ENCODE data around the gene MID1.
A peak's percentile ranks its signal among the peaks of the same experiment; 100 is the strongest.
"Not testable (repeated sequence)": the region's sequence is repeated elsewhere in the genome, so short reads cannot be mapped to it uniquely, and the experiment has no call there.

Gene MID1

DNA sequence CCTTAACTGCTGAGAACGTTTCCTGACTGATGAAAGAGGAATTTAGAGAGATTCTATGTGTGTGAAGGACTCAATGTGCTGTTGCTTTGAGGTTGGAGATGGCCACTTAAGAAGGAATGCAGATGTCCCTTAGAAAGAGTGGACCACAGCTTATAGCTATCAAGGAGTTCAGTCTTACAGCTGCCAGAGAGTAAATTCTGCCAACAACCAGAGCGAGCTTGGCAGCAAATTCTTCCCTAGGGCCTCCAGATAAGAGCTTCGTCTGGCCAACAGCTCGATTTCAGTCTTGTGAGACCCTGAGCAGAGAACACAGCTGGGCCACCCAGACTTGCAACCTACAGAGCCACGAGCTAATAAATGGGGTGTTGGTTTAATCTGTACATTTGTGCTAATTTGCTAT is 21.8 kb downstream of the MID1 start:
- Histone ChIP-seq H3K4me1 (ENCODE audit: control insufficient read depth, insufficient read depth, low read length) (no peaks in the 10 kb centered on the region), H3K36me3 (ENCODE audit: control insufficient read depth in 2 of 2, insufficient read depth in 2 of 2, low read length in 2 of 2) (no peaks in the 10 kb centered on the region), H3K9ac (ENCODE audit: low read length in 2 of 2) (no peak overlapping the region), H3K27me3 (ENCODE audit: control insufficient read depth in 1 of 2, insufficient read depth in 2 of 2, low read length in 2 of 2) (no peaks in the 10 kb centered on the region), H3K4me3 (ENCODE audit: low read length in 2 of 2) (no peak overlapping the region), H3K27ac (ENCODE audit: low read length) (no peak overlapping the region), H3K9me3 (ENCODE audit: control insufficient read depth in 2 of 2, low read length in 2 of 2) (no peaks in the 10 kb centered on the region)

DNA sequence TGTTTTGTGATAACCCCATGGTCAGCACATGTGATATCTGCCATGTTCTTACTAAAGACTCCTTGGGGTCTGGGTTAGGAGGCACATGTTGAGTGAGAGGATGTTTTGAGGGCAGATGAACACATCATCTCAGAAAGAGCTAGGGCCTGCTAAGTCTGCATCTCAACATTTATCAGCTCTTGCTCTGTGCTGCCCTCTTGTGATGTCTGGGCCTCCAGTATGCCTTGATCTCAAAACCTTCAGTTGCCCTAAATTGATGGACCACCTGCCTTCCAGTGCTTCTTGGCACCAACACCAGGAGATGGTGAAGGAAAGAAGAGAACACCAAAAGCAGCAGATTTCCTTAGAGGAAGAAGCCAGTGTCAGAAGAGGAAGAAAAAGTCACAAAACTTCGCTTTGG is 22.5 kb downstream of the MID1 start:
- H3K9ac ChIP-seq (ENCODE audit: low read length in 2 of 2) = no peak overlapping the region
- H3K36me3 ChIP-seq (ENCODE audit: control insufficient read depth in 2 of 2, insufficient read depth in 2 of 2, low read length in 2 of 2) = no peaks in the 10 kb centered on the region
- H3K9me3 ChIP-seq (ENCODE audit: control insufficient read depth in 2 of 2, low read length in 2 of 2) = no peaks in the 10 kb centered on the region
- H3K4me1 ChIP-seq (ENCODE audit: control insufficient read depth, insufficient read depth, low read length) = no peaks in the 10 kb centered on the region
- no peak overlapping the region for H3K27ac ChIP-seq (ENCODE audit: low read length)
- H3K27me3 ChIP-seq (ENCODE audit: control insufficient read depth in 1 of 2, insufficient read depth in 2 of 2, low read length in 2 of 2) = no peaks in the 10 kb centered on the region
- H3K4me3 ChIP-seq (ENCODE audit: low read length in 2 of 2) = no peak overlapping the region

DNA sequence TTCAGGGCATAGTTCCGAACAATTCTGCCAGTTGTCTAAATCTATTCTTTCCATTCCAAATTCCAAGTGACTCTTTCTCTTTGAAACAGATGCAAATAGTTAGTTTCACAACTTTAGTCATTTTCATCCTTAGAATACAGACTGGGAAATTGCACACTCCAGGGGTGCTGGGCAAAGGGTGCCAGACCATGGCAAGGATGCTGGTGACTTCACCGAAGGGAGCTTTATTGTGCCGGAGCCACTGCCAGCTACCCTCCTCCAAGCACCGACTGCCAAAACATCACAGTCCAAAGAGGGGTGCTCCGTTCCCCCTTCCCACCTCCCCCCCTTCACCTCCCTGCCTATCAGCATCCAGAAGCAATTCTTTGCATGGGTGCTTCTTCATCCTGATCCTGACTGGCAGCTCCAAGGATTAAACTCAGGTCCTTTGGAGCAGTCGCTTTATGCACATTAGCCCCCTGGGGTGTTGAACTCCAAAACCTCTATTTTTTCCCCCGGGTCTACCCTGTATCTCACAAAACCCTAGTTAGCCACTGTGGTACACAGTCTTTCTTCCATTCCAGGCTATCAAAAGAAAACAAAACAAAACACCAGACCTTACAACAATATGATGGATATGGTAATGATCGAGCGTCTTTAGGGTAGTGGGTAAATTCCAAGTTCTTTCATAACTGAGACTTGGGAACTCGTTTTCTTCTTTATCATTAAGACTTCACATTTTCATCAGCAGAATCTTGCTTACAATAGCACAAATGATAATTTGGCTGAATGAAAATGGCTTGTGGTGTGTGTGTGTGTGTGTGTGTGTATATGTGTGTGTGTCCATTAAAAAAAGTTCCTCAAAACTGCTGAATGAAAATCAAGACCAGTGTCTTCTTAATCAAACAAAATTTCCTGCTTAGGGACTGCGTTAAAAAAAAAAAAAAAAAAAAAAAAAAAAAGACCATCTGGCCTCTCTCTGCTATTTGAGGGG is 28.7 kb downstream of the MID1 start:
- Histone ChIP-seq H3K4me1 (ENCODE audit: control insufficient read depth, insufficient read depth, low read length) (no peaks in the 10 kb centered on the region), H3K36me3 (ENCODE audit: control insufficient read depth in 2 of 2, insufficient read depth in 2 of 2, low read length in 2 of 2) (no peaks in the 10 kb centered on the region), H3K4me3 (ENCODE audit: low read length in 2 of 2) (no peak overlapping the region), H3K9me3 (ENCODE audit: control insufficient read depth in 2 of 2, low read length in 2 of 2) (no peaks in the 10 kb centered on the region), H3K27me3 (ENCODE audit: control insufficient read depth in 1 of 2, insufficient read depth in 2 of 2, low read length in 2 of 2) (no peaks in the 10 kb centered on the region), H3K9ac (ENCODE audit: low read length in 2 of 2) (no peak overlapping the region), H3K27ac (ENCODE audit: low read length) (no peak overlapping the region)

DNA sequence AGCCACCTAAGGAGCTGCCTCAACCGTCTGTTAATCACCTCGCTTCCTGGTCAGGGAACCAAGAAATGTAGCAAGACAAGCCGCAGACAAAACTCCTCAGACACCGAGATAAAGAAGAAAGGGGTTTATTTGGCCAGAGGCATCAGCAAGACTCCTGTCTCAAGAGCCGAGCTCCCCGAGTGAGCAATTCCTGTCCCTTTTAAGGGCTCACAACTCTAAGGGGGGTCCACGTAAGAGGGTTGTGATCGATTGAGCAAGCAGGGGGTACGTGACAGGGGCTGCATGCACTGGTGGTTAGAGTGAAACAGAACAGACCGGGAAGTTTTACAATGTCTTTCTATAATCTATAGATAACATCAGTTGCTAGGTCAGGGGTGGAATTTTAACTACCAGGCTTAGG is 30.6 kb downstream of the MID1 start:
- H3K27me3 ChIP-seq (ENCODE audit: control insufficient read depth in 1 of 2, insufficient read depth in 2 of 2, low read length in 2 of 2); H3K4me1 ChIP-seq (ENCODE audit: control insufficient read depth, insufficient read depth, low read length); H3K9me3 ChIP-seq (ENCODE audit: control insufficient read depth in 2 of 2, low read length in 2 of 2); H3K27ac ChIP-seq (ENCODE audit: low read length); H3K4me3 ChIP-seq (ENCODE audit: low read length in 2 of 2); H3K9ac ChIP-seq (ENCODE audit: low read length in 2 of 2); H3K36me3 ChIP-seq (ENCODE audit: control insufficient read depth in 2 of 2, insufficient read depth in 2 of 2, low read length in 2 of 2): not testable (repeated sequence)

DNA sequence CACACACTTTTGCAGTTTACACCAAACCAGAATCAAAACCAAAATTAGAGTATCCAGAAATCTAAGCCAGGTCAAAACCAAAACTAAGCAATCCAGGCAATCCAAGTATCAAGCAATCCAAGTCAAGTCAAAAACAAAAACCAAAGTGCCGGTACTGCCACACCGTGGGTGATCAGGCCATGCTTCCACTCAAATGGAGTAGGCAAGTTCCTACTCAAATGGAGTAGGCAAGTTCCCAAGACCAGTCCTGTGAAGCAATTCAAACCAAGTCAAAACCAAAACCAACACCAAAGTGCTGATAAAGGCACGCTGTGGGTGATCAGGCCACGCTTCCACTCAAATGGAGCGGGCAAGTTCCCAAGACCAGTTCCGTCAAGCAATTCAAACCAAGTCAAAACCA is 31.3 kb downstream of the MID1 start:
- Histone ChIP-seq H3K27me3 (ENCODE audit: control insufficient read depth in 1 of 2, insufficient read depth in 2 of 2, low read length in 2 of 2) (no peaks in the 10 kb centered on the region), H3K4me3 (ENCODE audit: low read length in 2 of 2) (no peak overlapping the region), H3K27ac (ENCODE audit: low read length) (no peak overlapping the region), H3K9me3 (ENCODE audit: control insufficient read depth in 2 of 2, low read length in 2 of 2) (no peaks in the 10 kb centered on the region), H3K9ac (ENCODE audit: low read length in 2 of 2) (no peak overlapping the region), H3K4me1 (ENCODE audit: control insufficient read depth, insufficient read depth, low read length) (no peaks in the 10 kb centered on the region), H3K36me3 (ENCODE audit: control insufficient read depth in 2 of 2, insufficient read depth in 2 of 2, low read length in 2 of 2) (no peaks in the 10 kb centered on the region)

DNA sequence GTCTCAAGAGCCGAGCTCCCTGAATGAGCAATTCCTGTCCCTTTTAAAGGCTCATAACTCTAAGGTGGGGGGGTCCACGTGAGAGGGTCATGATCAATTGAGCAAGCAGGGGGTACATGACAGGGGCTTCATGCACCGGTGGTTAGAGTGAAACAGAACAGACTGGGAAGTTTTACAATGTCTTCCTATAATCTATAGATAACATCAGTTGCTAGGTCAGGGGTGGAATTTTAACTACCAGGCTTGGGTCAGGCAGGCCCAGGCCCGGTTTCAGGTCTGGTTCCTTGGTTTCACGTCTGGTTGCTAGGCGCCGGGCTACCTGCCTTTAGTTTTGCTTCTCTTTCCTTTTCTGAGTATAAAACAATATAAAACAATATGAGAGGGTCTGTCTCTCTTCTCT is 35.5 kb downstream of the MID1 start:
- H3K4me1 ChIP-seq (ENCODE audit: control insufficient read depth, insufficient read depth, low read length); H3K27ac ChIP-seq (ENCODE audit: low read length); H3K9me3 ChIP-seq (ENCODE audit: control insufficient read depth in 2 of 2, low read length in 2 of 2); H3K4me3 ChIP-seq (ENCODE audit: low read length in 2 of 2); H3K9ac ChIP-seq (ENCODE audit: low read length in 2 of 2); H3K27me3 ChIP-seq (ENCODE audit: control insufficient read depth in 1 of 2, insufficient read depth in 2 of 2, low read length in 2 of 2); H3K36me3 ChIP-seq (ENCODE audit: control insufficient read depth in 2 of 2, insufficient read depth in 2 of 2, low read length in 2 of 2): not testable (repeated sequence)

- no peaks in the 10 kb centered on the region for H3K27me3 ChIP-seq (ENCODE audit: control insufficient read depth in 1 of 2, insufficient read depth in 2 of 2, low read length in 2 of 2)
- no peak overlapping the region for H3K27ac ChIP-seq (ENCODE audit: low read length)
- no peaks in the 10 kb centered on the region for H3K4me1 ChIP-seq (ENCODE audit: control insufficient read depth, insufficient read depth, low read length)
These were observed 37.4 kb downstream of the MID1 start for GRCh38 chrX:10582945-10583344.

GRCh38 chrX:10582215-10582733 is 38.1 kb downstream of the MID1 start:
- H3K36me3 ChIP-seq (ENCODE audit: control insufficient read depth in 2 of 2, insufficient read depth in 2 of 2, low read length in 2 of 2) = no peaks in the 10 kb centered on the region
- no peak overlapping the region for H3K4me3 ChIP-seq (ENCODE audit: low read length in 2 of 2)
- no peak overlapping the region for H3K9ac ChIP-seq (ENCODE audit: low read length in 2 of 2)
- no peaks in the 10 kb centered on the region for H3K9me3 ChIP-seq (ENCODE audit: control insufficient read depth in 2 of 2, low read length in 2 of 2)
- H3K27me3 ChIP-seq (ENCODE audit: control insufficient read depth in 1 of 2, insufficient read depth in 2 of 2, low read length in 2 of 2) = no peaks in the 10 kb centered on the region
- no peak overlapping the region for H3K27ac ChIP-seq (ENCODE audit: low read length)
- no peaks in the 10 kb centered on the region for H3K4me1 ChIP-seq (ENCODE audit: control insufficient read depth, insufficient read depth, low read length)

More at GRCh38 chrX:10582945-10583344, 37.4 kb downstream of the MID1 start:
- Histone ChIP-seq H3K9ac (ENCODE audit: low read length in 2 of 2) (no peak overlapping the region), H3K36me3 (ENCODE audit: control insufficient read depth in 2 of 2, insufficient read depth in 2 of 2, low read length in 2 of 2) (no peaks in the 10 kb centered on the region), H3K9me3 (ENCODE audit: control insufficient read depth in 2 of 2, low read length in 2 of 2) (no peaks in the 10 kb centered on the region), H3K4me3 (ENCODE audit: low read length in 2 of 2) (no peak overlapping the region)

DNA sequence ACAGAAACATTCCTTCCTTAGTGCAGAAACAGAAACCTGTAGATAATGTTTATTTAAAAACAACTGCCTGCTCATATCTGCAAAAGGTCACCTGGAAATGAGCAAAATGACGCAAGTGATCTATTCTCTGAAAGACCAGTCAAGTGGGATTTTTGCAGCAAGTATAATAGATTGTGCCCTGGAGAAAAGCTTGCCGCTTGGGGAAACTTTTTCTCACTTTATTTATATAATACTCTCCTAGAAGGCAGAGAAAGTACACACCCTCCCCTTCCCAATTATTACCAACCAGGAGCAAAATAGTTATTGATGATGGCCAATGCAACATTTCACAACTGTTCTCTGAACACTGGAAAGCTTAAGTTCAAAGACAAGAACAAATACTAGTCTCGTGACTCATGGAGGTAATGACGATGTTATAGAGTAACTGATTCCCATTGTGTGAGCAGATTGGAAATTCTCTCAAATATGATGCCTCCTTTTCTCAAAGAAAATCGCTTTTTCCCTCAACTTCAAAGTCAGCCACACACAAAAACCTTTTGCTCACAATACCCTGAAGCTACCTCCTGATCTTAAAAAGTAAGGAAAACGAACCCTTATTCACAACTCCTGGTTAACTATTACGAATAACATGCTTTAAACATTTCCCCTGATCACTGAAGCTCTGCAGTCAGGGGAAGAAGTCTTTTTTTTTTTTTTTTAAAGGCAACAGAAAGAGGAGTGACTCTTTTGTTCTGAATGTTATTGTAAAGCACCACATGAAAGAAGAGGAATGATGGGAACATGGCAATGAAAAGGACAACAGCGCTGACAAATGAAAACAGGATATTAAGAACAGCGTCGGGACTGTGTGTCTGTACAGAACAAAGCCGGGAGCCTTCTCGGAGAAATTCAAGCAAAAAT is 41.0 kb downstream of the MID1 start:
- no peaks in the 10 kb centered on the region for H3K9me3 ChIP-seq (ENCODE audit: control insufficient read depth in 2 of 2, low read length in 2 of 2)
- no peak overlapping the region for H3K9ac ChIP-seq (ENCODE audit: low read length in 2 of 2)
- H3K4me3 ChIP-seq (ENCODE audit: low read length in 2 of 2) = peak overlapping the region; percentile 17 to 19
- H3K4me1 ChIP-seq (ENCODE audit: control insufficient read depth, insufficient read depth, low read length) = no peaks in the 10 kb centered on the region
- H3K27me3 ChIP-seq (ENCODE audit: control insufficient read depth in 1 of 2, insufficient read depth in 2 of 2, low read length in 2 of 2) = peaks cover 0 to 2% of the 10 kb centered on the region in 2 donors
- H3K36me3 ChIP-seq (ENCODE audit: control insufficient read depth in 2 of 2, insufficient read depth in 2 of 2, low read length in 2 of 2) = no peaks in the 10 kb centered on the region
- H3K27ac ChIP-seq (ENCODE audit: low read length) = no peak overlapping the region

- Histone ChIP-seq H3K27ac (ENCODE audit: low read length) (no peak overlapping the region), H3K9me3 (ENCODE audit: control insufficient read depth in 2 of 2, low read length in 2 of 2) (peaks cover 0 to 4% of the 10 kb centered on the region in 2 donors), H3K4me1 (ENCODE audit: control insufficient read depth, insufficient read depth, low read length) (no peaks in the 10 kb centered on the region), H3K36me3 (ENCODE audit: control insufficient read depth in 2 of 2, insufficient read depth in 2 of 2, low read length in 2 of 2) (no peaks in the 10 kb centered on the region), H3K4me3 (ENCODE audit: low read length in 2 of 2) (no peak overlapping the region), H3K9ac (ENCODE audit: low read length in 2 of 2) (no peak overlapping the region), H3K27me3 (ENCODE audit: control insufficient read depth in 1 of 2, insufficient read depth in 2 of 2, low read length in 2 of 2) (peaks cover 0 to 2% of the 10 kb centered on the region in 2 donors)
These were observed 41.9 kb downstream of the MID1 start for GRCh38 chrX:10578527-10578926.
